ENCODE measurements around the gene HOXC9. TPM values are rescaled to one million over a fixed set of nuclear protein-coding genes. Genes with fewer than 3 reads are reported as not detected.

Gene HOXC9
- total RNA-seq, 1 donor from 2014 or later = not detected

DNA sequence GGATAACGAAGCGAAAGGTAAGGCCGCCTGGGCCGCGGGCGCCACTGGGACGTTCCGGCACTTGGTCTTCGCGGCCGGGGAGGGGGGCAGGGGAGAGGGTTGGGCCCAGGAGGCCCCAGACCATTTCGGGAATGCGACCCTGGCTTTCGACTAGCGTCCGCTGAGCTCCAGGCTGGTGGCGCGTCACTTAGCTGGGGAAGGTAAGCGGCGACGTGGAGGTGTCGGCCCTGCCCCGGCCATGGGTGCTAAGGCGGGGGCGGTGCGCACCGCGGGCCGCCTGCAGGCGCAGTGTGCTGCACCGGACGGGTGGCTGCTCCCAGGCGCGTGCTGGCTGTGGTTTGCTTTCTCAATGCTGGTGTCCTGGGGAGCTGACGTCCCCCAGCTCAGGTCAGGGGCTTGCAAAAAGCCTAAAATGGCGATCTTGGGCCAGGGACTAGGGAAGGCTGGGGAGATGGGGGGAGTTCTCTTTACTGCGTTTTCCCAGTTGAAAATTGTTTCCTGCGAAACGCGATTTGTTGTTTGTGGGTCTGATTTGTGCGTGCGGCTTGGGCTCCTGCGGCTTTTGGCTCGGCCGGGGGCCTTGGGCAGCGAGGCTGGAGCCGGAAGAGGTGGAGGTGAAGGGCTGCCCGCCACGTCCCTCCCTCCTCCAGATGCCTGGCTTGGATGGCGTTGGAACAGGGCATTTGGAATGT, 13.8 kb upstream of the HOXC9 start:
- ATAC-seq (ENCODE audit: low read depth) (no peak), DNase-seq (no peak)
- Mint-ChIP-seq H3K27ac (peak overlapping the region; percentile 50), H3K4me1 (peaks cover 28% of the 10 kb centered on the region), H3K27me3 (peaks cover 89% of the 10 kb centered on the region), H3K9me3 (no peaks in the 10 kb centered on the region), H3K36me3 (ENCODE audit: low read depth) (no peaks in the 10 kb centered on the region), H3K4me3 (no peak overlapping the region)
- intact Hi-C loops (cut with micrococcal nuclease) = loop anchor here (5.0 kb wide), 1 partner anchor 194 kb away; no protein-coding TSS in a partner anchor
- TF ChIP-seq, protein P1, sequence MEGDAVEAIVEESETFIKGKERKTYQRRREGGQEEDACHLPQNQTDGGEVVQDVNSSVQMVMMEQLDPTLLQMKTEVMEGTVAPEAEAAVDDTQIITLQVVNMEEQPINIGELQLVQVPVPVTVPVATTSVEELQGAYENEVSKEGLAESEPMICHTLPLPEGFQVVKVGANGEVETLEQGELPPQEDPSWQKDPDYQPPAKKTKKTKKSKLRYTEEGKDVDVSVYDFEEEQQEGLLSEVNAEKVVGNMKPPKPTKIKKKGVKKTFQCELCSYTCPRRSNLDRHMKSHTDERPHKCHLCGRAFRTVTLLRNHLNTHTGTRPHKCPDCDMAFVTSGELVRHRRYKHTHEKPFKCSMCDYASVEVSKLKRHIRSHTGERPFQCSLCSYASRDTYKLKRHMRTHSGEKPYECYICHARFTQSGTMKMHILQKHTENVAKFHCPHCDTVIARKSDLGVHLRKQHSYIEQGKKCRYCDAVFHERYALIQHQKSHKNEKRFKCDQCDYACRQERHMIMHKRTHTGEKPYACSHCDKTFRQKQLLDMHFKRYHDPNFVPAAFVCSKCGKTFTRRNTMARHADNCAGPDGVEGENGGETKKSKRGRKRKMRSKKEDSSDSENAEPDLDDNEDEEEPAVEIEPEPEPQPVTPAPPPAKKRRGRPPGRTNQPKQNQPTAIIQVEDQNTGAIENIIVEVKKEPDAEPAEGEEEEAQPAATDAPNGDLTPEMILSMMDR (IDR thresholded peaks at IDR 0.05) = no peak
- POLR2A ChIA-PET = interaction anchor here (1.7 kb wide), 1 partner anchor 222 kb away, joined by 5 read pairs; no protein-coding TSS in a partner anchor
- CTCF ChIA-PET = interaction anchor here (1.5 to 3.5 kb wide), 2 partner anchors 20 to 55 kb away, joined by 3 to 13 read pairs; no protein-coding TSS in a partner anchor

GRCh38 chr12:53986686-53987483, 13.1 kb upstream of the HOXC9 start:
- no peaks in the 10 kb centered on the region for H3K9me3 Mint-ChIP-seq
- POLR2A ChIA-PET = no interaction called here
- intact Hi-C loops (cut with micrococcal nuclease) = loop anchor here (5.0 kb wide), 1 partner anchor 195 kb away; no protein-coding TSS in a partner anchor
- no peak overlapping the region for H3K27ac Mint-ChIP-seq
- no peaks in the 10 kb centered on the region for H3K36me3 Mint-ChIP-seq (ENCODE audit: low read depth)
- no peak overlapping the region for H3K4me3 Mint-ChIP-seq
- H3K4me1 Mint-ChIP-seq = peaks cover 28% of the 10 kb centered on the region
- TF ChIP-seq, protein P1 (IDR thresholded peaks at IDR 0.05) = no peak
- no peak for DNase-seq
- CTCF ChIA-PET = interaction anchor here (1.5 to 3.5 kb wide), 2 partner anchors 19 to 55 kb away, joined by 3 to 13 read pairs; no protein-coding TSS in a partner anchor
- no peak for ATAC-seq (ENCODE audit: low read depth)
- peaks cover 88% of the 10 kb centered on the region for H3K27me3 Mint-ChIP-seq

- Mint-ChIP-seq H3K9me3 (no peaks in the 10 kb centered on the region), H3K4me1 (peaks cover 28% of the 10 kb centered on the region), H3K27ac (no peak overlapping the region), H3K4me3 (no peak overlapping the region), H3K36me3 (ENCODE audit: low read depth) (no peaks in the 10 kb centered on the region), H3K27me3 (peaks cover 88% of the 10 kb centered on the region)
- TF ChIP-seq, protein P1 (IDR thresholded peaks at IDR 0.05) = no peak
- ATAC-seq (ENCODE audit: low read depth) = no peak
- intact Hi-C loops (cut with micrococcal nuclease) = loop anchor here (5.0 kb wide), 1 partner anchor 196 kb away; no protein-coding TSS in a partner anchor
- ChIA-PET POLR2A (no interaction called here), CTCF (interaction anchor here (1.1 to 3.5 kb wide), 2 partner anchors 18 to 48 kb away, joined by 3 to 13 read pairs; no protein-coding TSS in a partner anchor)
- no peak for DNase-seq
Observed at GRCh38 chr12:53987787-53988230, 12.2 kb upstream of the HOXC9 start.

GRCh38 chr12:53988541-53989226, 11.3 kb upstream of the HOXC9 start:
- intact Hi-C loops (cut with micrococcal nuclease) = loop anchor here (5.0 kb wide), 1 partner anchor 196 kb away; no protein-coding TSS in a partner anchor
- CTCF ChIA-PET = interaction anchor here (1.1 to 3.5 kb wide), 2 partner anchors 17 to 49 kb away, joined by 3 to 13 read pairs; no protein-coding TSS in a partner anchor
- DNase-seq (no peak), ATAC-seq (ENCODE audit: low read depth) (no peak)
- Mint-ChIP-seq H3K27ac (peak overlapping the region; percentile 18), H3K4me3 (no peak overlapping the region), H3K9me3 (no peaks in the 10 kb centered on the region), H3K27me3 (peaks cover 85% of the 10 kb centered on the region), H3K4me1 (peaks cover 28% of the 10 kb centered on the region), H3K36me3 (ENCODE audit: low read depth) (no peaks in the 10 kb centered on the region)
- TF ChIP-seq, protein P1 (IDR thresholded peaks at IDR 0.05) = no peak
- POLR2A ChIA-PET = no interaction called here

All from activated B cell treated with CpG ODN at 0.5 μM for 24 hours (primary cell).